HCT116 (cell line): ENCODE results near the gene AGER. TPM values are rescaled to one million over a fixed set of nuclear protein-coding genes. Genes with fewer than 3 reads are reported as not detected.

Experiments used
- ATAC-seq: fragments of 200-7000 bp; cut with Tn5 transposase; 2 replicates; pipeline ENCODE4 v1.9.1; 2020; ENCODE audit warnings: mild to moderate bottlenecking, moderate library complexity
- BruUV-seq: library from RNA; stranded (reverse); fragments of 400-500 nt; replicated peaks from 2 replicates; lab custom pipeline; 2021; lab: Mats Ljungman, UMichigan
- CTCF ChIA-PET: fragments of 300-600 bp; sonication (Branson Sonifier 250); formaldehyde crosslinking; loops from one replicate; lab custom pipeline; 2021; ENCODE audit warnings: antibody characterized with exemption; lab: Charles Lee
- POLR2A ChIA-PET: fragments of 300-600, 350-600 bp; sonication (Branson Sonifier 250); formaldehyde crosslinking; loops from one replicate; lab custom pipeline; 2021; ENCODE audit warnings: antibody characterized with exemption; lab: Charles Lee
- RAD21 ChIA-PET, 2 experiments: fragments of 300-600 bp; sonication (Branson Sonifier 250); formaldehyde crosslinking; loops; one replicate each; lab custom pipeline; 2023; ENCODE audit warnings: low total read pairs in 2 of 2; ENCODE audit not compliant: uncharacterized antibody in 2 of 2, unreplicated experiment in 2 of 2, low non-redundant PET in 1 of 2; lab: Charles Lee
- DNase-seq: peaks from one replicate; pipeline ENCODE4 v3.0.0-alpha.2; 2010; ENCODE audit warnings: low read depth, low spot score
- H2AFZ ChIP-seq: fragments of 200-600 bp; shearing (Covaris generic), sonication (generic); 2 replicates; pipeline ENCODE4 v1.6.1; 2017; ENCODE audit warnings: low read depth, mixed run types, mixed read lengths, antibody characterized with exemption, low read length; ENCODE audit not compliant: poor library complexity, severe bottlenecking
- H3K27ac ChIP-seq: 2 replicates; pipeline ENCODE4 v1.5.1; 2012; ENCODE audit warnings: low read depth, low read length
- H3K27me3 ChIP-seq: fragments of 200-600 bp; sonication (generic); 2 replicates; pipeline ENCODE4 v1.6.1; 2016; ENCODE audit warnings: mixed run types, low read length, mixed read lengths; ENCODE audit not compliant: insufficient read depth
- H3K36me3 ChIP-seq, 2 experiments: fragments of 200-500 bp in 1 of 2; fragments of 200-600 bp in 1 of 2; sonication (Bioruptor generic) in 1 of 2; sonication (generic) in 1 of 2; 2 replicates each; pipeline versions ENCODE4 v1.5.1 to v1.6.1; 2014 to 2016; ENCODE audit warnings: low read length in 2 of 2, inconsistent platforms in 1 of 2, mixed read lengths in 1 of 2, mixed run types in 1 of 2; ENCODE audit not compliant: insufficient read depth in 2 of 2, control insufficient read depth in 1 of 2
- H3K4me1 ChIP-seq, 2 experiments: fragments of 200-600 bp in 1 of 2; sonication (generic) in 1 of 2; 2 replicates each; pipeline versions ENCODE4 v1.5.1 to v1.6.1; 2012 to 2017; ENCODE audit warnings: low read length in 2 of 2, inconsistent platforms in 1 of 2, mild to moderate bottlenecking in 1 of 2, mixed read lengths in 1 of 2, mixed run types in 1 of 2, moderate library complexity in 1 of 2; ENCODE audit not compliant: insufficient read depth in 2 of 2, control insufficient read depth in 1 of 2
- H3K4me2 ChIP-seq: fragments of 200-600 bp; sonication (generic); 2 replicates; pipeline ENCODE4 v1.6.1; 2017; ENCODE audit warnings: mixed run types, low read length, mixed read lengths
- H3K4me3 ChIP-seq, 2 experiments: fragments of 200-600 bp in 1 of 2; sonication (generic) in 1 of 2; replicated peaks in 1 of 2; 2 replicates each; pipeline ENCODE4 v1.5.1; 2011 to 2016; ENCODE audit warnings: low read length in 2 of 2, control low read depth in 1 of 2, low read depth in 1 of 2, mild to moderate bottlenecking in 1 of 2, mixed read lengths in 1 of 2, mixed run types in 1 of 2
- H3K79me2 ChIP-seq: fragments of 200-600 bp; sonication (generic); 2 replicates; pipeline ENCODE4 v1.6.1; 2017; ENCODE audit warnings: mild to moderate bottlenecking, mixed run types, low read length, moderate library complexity, mixed read lengths; ENCODE audit not compliant: insufficient read depth
- H3K9ac ChIP-seq: fragments of 200-600 bp; sonication (generic); 2 replicates; pipeline ENCODE4 v1.6.1; 2016; ENCODE audit warnings: low read length, mixed read lengths
- H3K9me2 ChIP-seq: fragments of 200-600 bp; sonication (generic), shearing (Covaris generic); 2 replicates; pipeline ENCODE4 v1.6.1; 2017; ENCODE audit warnings: mixed run types, mild to moderate bottlenecking, moderate library complexity; ENCODE audit not compliant: insufficient read depth
- H3K9me3 ChIP-seq, 2 experiments: fragments of 200-500 bp in 1 of 2; fragments of 200-600 bp in 1 of 2; sonication (Bioruptor generic) in 1 of 2; sonication (generic) in 1 of 2; 2 replicates each; pipeline ENCODE4 v1.6.1; 2014 to 2017; ENCODE audit warnings: low read length in 2 of 2, mixed read lengths in 2 of 2, inconsistent platforms in 1 of 2, low read depth in 1 of 2, mild to moderate bottlenecking in 1 of 2, mixed run types in 1 of 2, moderate library complexity in 1 of 2; ENCODE audit not compliant: control insufficient read depth in 1 of 2, insufficient read depth in 1 of 2
- H4K20me1 ChIP-seq: fragments of 200-600 bp; sonication (generic), shearing (Covaris generic); 2 replicates; pipeline ENCODE4 v1.6.1; 2017; ENCODE audit warnings: mixed run types, mild to moderate bottlenecking, moderate library complexity; ENCODE audit not compliant: insufficient read depth
- CBX3 ChIP-seq: IDR thresholded peaks from 2 replicates; pipeline ENCODE4 v1.6.1; 2012; ENCODE audit warnings: low read depth
- CTCF ChIP-seq, 3 experiments: fragments of 200-600 bp in 1 of 3; sonication (generic) in 1 of 3; IDR thresholded peaks in 2 of 3; conservative IDR thresholded peaks in 1 of 3; 2 replicates each; pipeline ENCODE4 v1.5.1; 2012 to 2017; ENCODE audit warnings: low read depth in 2 of 3, low read length in 2 of 3, antibody characterized with exemption in 1 of 3, borderline replicate concordance in 1 of 3, control low read depth in 1 of 3, mild to moderate bottlenecking in 1 of 3, mixed read lengths in 1 of 3, mixed run types in 1 of 3, moderate library complexity in 1 of 3; ENCODE audit not compliant: insufficient read depth in 1 of 3
- EGR1 ChIP-seq: IDR thresholded peaks from 2 replicates; pipeline ENCODE4 v1.6.1; 2012; ENCODE audit warnings: low read depth
- ELF1 ChIP-seq: IDR thresholded peaks from 2 replicates; pipeline ENCODE4 v1.6.1; 2012; ENCODE audit warnings: low read depth, borderline replicate concordance
- EZH2 ChIP-seq: fragments of 200-600 bp; sonication (generic); IDR thresholded peaks from 2 replicates; pipeline ENCODE4 v1.6.1; 2017; ENCODE audit warnings: antibody characterized with exemption, mixed run types
- FOSL1 ChIP-seq: IDR thresholded peaks from 2 replicates; pipeline ENCODE4 v1.6.1; 2012; ENCODE audit warnings: low read depth
- JUND ChIP-seq: IDR thresholded peaks from 2 replicates; pipeline ENCODE4 v1.6.1; 2012
- POLR2A ChIP-seq: IDR thresholded peaks from 2 replicates; pipeline ENCODE4 v1.7.0; 2011; ENCODE audit warnings: borderline replicate concordance; ENCODE audit not compliant: insufficient read depth, insufficient read length; ENCODE audit errors: extremely low read depth
- POLR2AphosphoS5 ChIP-seq: IDR thresholded peaks from 2 replicates; pipeline ENCODE4 v1.6.1; 2011; ENCODE audit warnings: mild to moderate bottlenecking, low read depth, low read length, moderate library complexity
- RAD21 ChIP-seq: IDR thresholded peaks from 2 replicates; pipeline ENCODE4 v1.6.1; 2012; ENCODE audit warnings: low read depth, mild to moderate bottlenecking
- REST ChIP-seq: IDR thresholded peaks from 2 replicates; pipeline ENCODE4 v1.6.1; 2012; ENCODE audit warnings: low read depth
- SIN3A ChIP-seq: IDR thresholded peaks from 2 replicates; pipeline ENCODE4 v1.6.1; 2012; ENCODE audit warnings: low read depth
- SRF ChIP-seq: IDR thresholded peaks from 2 replicates; pipeline ENCODE4 v1.6.1; 2012; ENCODE audit warnings: low read depth
- TCF7L2 ChIP-seq: IDR thresholded peaks from 2 replicates; pipeline ENCODE4 v1.7.0; 2011; ENCODE audit warnings: borderline replicate concordance, inconsistent platforms; ENCODE audit not compliant: insufficient read depth, insufficient read length; ENCODE audit errors: extremely low read depth
- YY1 ChIP-seq: IDR thresholded peaks from 2 replicates; pipeline ENCODE4 v1.6.1; 2011; ENCODE audit warnings: low read length, low read depth, moderate library complexity, mild to moderate bottlenecking; ENCODE audit not compliant: insufficient replicate concordance; ENCODE audit errors: extremely low read depth
- ZFX ChIP-seq: fragments of 450-650 bp; IDR thresholded peaks from 2 replicates; pipeline ENCODE4 v1.6.1; 2017
- intact Hi-C: fragments of 100-400 bp; cut with micrococcal nuclease; formaldehyde crosslinking; loops from 2 replicates; pipeline ENCODE4 v1.10.0; 2022
- total RNA-seq: library from RNA; stranded (reverse); gene quantifications from one replicate; pipeline ENCODE4 v1.2.1, GENCODE V29; 2021; ENCODE audit not compliant: unreplicated experiment

The AGER gene
- total RNA-seq, 1 experiment from 2014 or later = 22.6 TPM

- H3K4me2 ChIP-seq = peak overlapping the region; percentile 97
- H3K4me3 ChIP-seq = peak overlapping the region in 1 of 2 experiments; percentile 98; a peak in 1 of 4 replicates
- H3K9me2 ChIP-seq = no peaks in the 10 kb centered on the region
- H2AFZ ChIP-seq = no peak overlapping the region
- no peak overlapping the region for H3K27ac ChIP-seq
- ChIA-PET CTCF (no interaction called here), POLR2A (no interaction called here), RAD21 (no interaction called here)
- H4K20me1 ChIP-seq = no peaks in the 10 kb centered on the region
- BruUV-seq = no TSS peak
- peaks cover 23 to 51% of the 10 kb centered on the region in 2 experiments for H3K4me1 ChIP-seq
- no peak for ATAC-seq
- TF ChIP-seq ZFX (no peak), REST (no peak), YY1 (no peak), EZH2 (no peak), RAD21 (no peak), SIN3A (no peak), POLR2AphosphoS5 (no peak), POLR2A (no peak), ELF1 (no peak), EGR1 (no peak), FOSL1 (no peak), TCF7L2 (no peak), CBX3 (no peak), JUND (no peak), CTCF (IDR thresholded peaks at IDR 0.05 in 2 of 3, conservative IDR thresholded peaks at IDR 0.05 in 1 of 3; ENCODE audit: borderline replicate concordance in 1 of 3, insufficient read depth in 1 of 3, low read depth in 2 of 3, low read length in 2 of 3) (no peak), SRF (no peak)
- H3K9ac ChIP-seq = no peak overlapping the region
- intact Hi-C loops = no loop called here
- H3K36me3 ChIP-seq = peaks cover 0 to 11% of the 10 kb centered on the region in 2 experiments; a peak in 3 of 4 replicates
- no peak for DNase-seq
- H3K27me3 ChIP-seq = no peaks in the 10 kb centered on the region
- H3K79me2 ChIP-seq = peaks cover 24% of the 10 kb centered on the region
- no peaks in the 10 kb centered on the region for H3K9me3 ChIP-seq
Measured at GRCh38 chr6:32174416-32174815, 9.6 kb downstream of the AGER start.
